ENCODE data around the gene PLEKHG5.
"Not testable (repeated sequence)": the region's sequence is repeated elsewhere in the genome, so short reads cannot be mapped to it uniquely, and the experiment has no call there.

DNA sequence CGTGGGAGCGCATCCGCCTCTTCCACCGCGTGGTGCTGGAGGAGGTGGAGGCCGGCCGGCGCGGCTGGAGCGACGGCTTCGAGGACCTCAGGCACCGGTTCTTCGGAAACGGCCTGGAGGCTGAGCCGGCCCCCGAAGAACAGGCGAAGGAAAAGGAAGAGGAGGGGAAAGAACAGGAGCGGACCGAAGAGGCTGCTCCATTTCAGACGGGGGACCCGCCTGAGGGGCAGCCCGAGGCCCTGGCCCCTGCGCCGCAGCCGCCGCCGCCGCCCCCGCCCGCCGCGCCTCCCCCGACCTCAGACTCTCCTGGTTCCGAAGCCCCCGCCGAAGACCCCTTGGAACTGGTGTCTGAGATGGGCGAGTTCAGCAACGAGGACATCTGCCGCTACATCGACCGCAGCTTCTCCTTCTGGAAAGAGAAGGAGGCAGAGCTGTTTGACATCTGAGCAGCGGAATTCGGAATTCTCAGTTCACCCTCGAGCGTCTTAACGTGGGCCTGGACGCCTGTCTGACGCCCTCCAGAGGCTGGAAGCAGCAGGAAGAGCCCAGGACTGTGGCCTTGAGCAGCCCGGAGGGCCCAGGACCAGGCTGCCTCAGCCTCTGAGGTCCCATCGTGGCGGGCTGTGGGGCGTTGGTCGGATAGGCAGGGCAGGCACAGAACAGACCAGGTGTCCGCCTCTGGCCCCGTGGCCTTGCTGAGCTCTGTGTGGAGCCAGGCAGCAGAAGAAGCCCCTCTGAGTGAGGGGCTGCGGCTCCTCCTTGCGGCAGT is 35.5 kb downstream of the PLEKHG5 start:
- not testable (repeated sequence) for TF ChIP-seq NFIC (IDR thresholded peaks at IDR 0.05; ENCODE audit: low read depth, low read length); FOXK2 (IDR thresholded peaks at IDR 0.05); EZH2 (IDR thresholded peaks at IDR 0.05; ENCODE audit: borderline replicate concordance, control insufficient read depth, low read depth, low read length); RAD21 (IDR thresholded peaks at IDR 0.05; ENCODE audit: insufficient read depth, low read depth, low read length); CEBPB (IDR thresholded peaks at IDR 0.05; ENCODE audit: borderline replicate concordance in 1 of 2, low read depth in 2 of 2, low read length in 2 of 2); RCOR1 (conservative IDR thresholded peaks at IDR 0.05; ENCODE audit: low read depth, low read length); ZNF384 (IDR thresholded peaks at IDR 0.05; ENCODE audit: borderline replicate concordance, low read depth, low read length); POLR2AphosphoS5 (IDR thresholded peaks at IDR 0.05; ENCODE audit: low read length); TCF12 (IDR thresholded peaks at IDR 0.05; ENCODE audit: low read depth, low read length); MEF2A (IDR thresholded peaks at IDR 0.05; ENCODE audit: insufficient read depth, low read depth, low read length)
- TF ChIP-seq, protein P1, sequence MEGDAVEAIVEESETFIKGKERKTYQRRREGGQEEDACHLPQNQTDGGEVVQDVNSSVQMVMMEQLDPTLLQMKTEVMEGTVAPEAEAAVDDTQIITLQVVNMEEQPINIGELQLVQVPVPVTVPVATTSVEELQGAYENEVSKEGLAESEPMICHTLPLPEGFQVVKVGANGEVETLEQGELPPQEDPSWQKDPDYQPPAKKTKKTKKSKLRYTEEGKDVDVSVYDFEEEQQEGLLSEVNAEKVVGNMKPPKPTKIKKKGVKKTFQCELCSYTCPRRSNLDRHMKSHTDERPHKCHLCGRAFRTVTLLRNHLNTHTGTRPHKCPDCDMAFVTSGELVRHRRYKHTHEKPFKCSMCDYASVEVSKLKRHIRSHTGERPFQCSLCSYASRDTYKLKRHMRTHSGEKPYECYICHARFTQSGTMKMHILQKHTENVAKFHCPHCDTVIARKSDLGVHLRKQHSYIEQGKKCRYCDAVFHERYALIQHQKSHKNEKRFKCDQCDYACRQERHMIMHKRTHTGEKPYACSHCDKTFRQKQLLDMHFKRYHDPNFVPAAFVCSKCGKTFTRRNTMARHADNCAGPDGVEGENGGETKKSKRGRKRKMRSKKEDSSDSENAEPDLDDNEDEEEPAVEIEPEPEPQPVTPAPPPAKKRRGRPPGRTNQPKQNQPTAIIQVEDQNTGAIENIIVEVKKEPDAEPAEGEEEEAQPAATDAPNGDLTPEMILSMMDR (IDR thresholded peaks at IDR 0.05 in 2 of 3, conservative IDR thresholded peaks at IDR 0.05 in 1 of 3; ENCODE audit: control insufficient read depth in 2 of 3, extremely low read depth in 1 of 3, insufficient read depth in 1 of 3, low read depth in 3 of 3, low read length in 3 of 3): not testable (repeated sequence)

All from GM12878 (cell line).